Ureter (tissue), 1 donor: Measurements from ENCODE around the gene ST6GAL2. TPM values are rescaled to one million over a fixed set of nuclear protein-coding genes. Genes with fewer than 3 reads are reported as not detected.

ENCODE experiments used
- DNase-seq: peaks from one replicate; pipeline ENCODE4 v3.0.0-alpha.2; 2020; ENCODE audit warnings: low spot score
- total RNA-seq: library from RNA; stranded (reverse); gene quantifications from one replicate; pipeline ENCODE4 v1.2.4, GENCODE V29; 2023
- donor health status: DM: yes; HTN: yes; CAD: no.

ST6GAL2 gene
- total RNA-seq, 1 donor from 2014 or later: 1.4 TPM

DNA sequence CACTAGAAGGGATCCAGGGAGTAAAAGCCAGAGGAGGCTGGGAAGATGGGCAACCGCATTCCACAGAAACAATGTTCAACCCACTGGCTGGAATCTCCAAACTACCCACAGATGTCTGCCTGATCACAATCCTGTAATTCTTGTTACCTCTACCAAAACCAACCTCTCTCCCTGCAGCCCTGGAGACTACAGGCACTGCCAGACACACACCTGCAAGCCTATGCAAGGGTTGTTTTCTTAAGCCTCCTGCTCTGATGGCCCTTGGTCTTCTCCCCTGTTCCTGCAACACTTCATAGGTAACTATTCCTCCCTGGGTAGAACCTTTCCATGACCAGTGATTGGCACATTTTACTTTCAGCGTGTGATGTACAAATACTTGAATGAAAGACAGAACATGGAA is 21.9 kb downstream of the ST6GAL2 start:
- DNase-seq: no peak

DNA sequence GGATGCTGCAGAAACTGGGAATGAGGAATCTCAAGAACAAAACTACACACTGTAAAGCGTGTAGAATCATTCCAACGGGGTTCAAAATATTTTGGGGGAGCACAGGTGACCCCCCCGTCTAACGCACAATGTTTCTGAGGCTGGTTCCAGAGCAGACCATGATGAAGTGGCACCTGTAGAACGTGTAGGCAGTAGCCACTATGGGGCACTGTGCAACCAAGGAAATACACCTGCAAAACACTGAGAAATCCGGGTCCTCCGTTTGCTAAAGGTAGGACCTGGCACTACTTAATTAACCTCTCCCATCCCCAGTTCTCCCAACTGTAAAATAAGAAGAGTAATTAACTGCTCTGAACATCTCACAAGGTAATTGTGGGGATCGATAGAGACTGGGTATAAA is 22.6 kb downstream of the ST6GAL2 start:
- no peak for DNase-seq

DNA sequence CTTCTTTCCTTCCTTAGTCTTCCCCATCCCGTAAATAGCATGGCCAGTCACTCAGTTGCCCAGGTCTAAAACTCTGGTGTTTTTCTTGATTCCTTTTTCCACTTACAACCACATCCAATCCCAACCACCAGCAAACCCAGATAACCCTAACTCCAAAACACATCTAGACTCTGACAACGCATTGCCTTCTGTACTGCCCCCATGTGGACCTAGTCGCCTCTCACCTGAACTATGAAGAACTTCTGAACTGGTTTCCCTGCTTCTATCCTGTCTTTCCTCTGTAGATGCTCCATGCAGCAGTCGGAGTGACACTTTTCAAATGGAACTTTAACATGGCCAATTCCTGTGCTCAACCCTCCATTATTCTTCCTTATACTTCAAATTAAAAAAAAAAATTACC is 26.5 kb downstream of the ST6GAL2 start:
- no peak for DNase-seq

DNA sequence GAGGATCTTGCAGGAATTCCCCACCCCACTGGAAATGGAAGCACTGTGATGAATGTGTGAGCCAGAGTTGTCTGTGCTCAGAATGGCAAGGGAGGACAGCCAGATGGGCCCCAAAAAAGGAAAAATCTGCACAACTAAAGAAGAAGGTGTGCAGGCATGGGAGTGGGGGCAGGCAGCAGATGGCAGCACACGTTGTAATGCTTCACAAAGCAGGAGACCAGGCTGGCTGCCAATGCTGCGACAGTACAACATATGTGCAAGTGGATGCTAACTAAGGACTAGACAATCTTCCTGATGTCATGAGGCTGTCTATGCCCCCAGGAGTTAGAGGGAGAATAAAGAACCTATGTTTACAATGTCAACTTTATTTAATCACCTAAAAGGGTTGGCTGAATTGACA is 27.2 kb downstream of the ST6GAL2 start:
- DNase-seq: no peak

DNA sequence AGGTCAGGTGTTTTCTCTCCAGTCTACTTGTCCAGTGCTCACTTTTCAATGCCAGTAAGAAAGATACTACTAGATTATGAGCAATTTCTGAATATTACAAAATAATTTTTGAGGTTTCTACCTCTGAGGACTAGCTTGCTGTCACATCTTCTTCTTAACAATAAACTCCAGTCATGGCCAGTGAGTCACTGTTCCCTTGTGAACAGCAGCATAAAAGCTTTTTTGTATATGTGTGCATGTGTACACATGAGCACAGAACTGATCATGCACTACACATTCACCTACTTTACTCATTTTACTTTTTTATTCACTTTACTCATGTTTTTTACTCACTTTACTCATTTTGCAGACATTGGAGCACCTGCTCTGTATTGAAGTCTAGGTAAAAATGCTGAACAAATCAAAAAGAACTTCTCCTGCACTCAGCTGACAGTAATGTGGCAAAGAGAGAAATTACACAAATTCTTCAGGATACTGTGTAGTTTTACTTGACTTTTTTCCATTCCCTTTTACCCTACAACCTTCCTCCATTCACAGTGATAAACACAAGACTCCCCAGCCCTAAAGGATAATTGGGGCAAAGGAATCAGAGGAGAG is 28.0 kb downstream of the ST6GAL2 start:
- no peak for DNase-seq

DNA sequence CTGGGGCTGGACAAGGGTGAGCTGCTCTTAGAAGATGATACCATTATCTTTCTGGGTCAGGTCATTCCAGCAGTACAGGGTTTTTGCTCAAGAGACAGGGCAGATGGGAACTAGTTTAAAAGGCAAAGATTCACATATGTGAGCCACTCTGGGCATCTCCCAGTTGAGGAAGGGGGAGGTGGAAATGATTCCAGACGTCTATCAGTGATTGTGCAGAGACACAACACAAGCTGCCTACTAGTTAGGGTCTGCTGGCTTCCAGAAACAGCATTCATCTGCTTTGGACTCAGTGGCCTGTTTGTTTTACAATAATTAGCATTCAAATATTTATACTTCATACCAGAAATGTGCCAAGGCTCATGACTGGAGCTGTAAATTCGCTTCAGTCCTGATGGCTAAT is 32.3 kb downstream of the ST6GAL2 start:
- no peak for DNase-seq

DNA sequence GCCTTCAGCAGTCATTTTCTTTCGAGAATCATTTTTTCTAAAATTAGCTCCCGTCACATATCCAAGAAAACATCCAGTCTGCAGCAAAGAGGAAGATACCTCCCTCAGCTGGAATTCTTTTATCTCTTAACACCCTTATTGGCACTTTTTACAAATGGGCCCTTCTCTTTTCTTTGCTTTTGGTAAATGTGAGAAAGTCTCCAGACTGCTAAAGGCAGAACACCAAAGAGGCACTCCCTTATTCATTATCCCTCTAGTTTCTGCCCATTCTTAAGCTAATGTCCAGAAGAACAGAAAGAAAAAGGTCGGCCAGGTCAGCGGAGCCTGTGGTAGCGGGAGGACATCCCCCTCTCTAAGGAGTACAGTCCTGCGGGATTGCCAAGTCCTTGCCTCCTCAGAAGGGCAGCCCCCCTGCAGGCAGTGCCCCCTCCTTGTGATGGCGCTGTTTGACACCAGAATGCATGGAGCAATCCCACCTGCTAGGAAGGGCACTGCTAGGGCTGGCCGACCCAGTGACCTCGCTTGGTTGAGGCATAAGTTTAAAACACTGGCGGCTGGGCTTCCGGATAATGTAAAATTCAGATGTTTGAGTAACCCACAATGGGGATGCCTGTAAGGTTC is 34.0 kb downstream of the ST6GAL2 start:
- DNase-seq: no peak

DNA sequence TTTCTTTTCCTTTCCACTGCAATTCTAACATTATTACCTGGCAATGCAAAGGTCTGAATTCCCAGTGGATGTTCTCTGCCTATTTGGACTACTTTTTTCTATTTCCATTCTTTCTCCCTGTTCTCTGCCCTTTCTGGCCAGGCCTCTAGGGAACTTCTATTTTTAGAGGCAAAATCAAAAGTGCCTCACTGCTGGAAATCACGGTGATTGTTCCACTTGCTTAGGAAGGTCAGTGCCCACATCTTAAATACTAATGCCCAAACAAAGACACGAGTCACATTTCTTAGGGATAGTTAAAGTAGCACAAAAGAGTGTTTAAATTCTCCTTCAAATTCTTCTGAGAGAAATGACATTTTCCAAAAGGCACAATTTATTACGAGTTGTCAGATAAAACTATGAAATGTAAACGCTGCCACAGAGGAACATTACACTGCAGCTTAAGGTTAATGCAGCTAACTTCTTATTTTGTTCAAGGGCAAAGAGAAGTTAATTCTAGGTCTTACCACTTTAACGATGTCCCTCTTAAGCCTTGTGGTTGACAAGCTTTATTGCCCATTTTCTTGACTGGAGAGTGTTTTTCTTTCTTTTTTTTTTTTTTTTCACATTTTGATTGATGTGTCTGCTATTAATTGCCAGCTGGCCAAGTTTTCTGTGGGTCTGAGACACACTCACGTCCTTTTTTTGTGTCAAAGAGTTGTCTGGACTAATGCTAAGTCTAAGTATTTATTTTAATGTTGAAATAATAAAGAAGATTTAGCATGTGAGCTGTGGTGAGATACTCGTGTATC is 34.7 kb downstream of the ST6GAL2 start:
- no peak for DNase-seq

DNA sequence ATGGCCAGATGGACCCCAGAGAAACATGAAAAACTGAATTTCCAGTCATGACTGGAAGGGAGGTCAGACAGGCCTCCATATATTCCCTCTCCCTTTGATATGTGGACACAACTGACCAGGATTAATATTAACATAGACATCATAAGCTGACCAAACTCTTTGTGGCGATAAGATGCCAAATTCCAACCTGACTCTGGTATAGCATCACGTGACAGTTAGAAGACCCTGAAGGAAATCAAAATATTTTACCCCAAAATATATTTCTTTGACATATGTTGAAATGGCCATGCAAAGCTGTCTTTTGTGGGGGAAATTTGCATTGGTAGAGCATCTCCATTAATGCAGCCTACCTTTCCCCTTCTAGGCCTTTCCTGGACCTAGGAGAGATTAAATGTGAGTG is 36.7 kb downstream of the ST6GAL2 start:
- DNase-seq: no peak

DNA sequence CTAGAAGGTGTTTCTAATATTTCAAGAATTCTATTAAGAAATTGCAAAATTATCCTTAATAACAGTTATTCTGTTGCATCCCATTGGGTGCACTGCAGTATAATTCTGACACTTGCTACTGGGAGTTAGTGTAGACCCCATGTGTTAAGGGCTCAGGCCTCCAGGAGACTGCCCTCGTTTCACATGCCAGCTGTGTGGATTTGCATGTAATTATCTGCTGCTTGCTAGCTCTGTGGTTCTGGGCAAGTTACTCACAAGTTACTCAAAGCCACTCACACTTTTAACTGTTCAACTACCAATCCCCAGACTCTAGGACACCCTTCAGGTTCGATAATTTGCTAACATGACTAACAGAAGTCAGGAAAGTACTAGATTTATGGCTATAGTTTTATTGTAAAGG is 38.6 kb downstream of the ST6GAL2 start:
- no peak for DNase-seq

DNA sequence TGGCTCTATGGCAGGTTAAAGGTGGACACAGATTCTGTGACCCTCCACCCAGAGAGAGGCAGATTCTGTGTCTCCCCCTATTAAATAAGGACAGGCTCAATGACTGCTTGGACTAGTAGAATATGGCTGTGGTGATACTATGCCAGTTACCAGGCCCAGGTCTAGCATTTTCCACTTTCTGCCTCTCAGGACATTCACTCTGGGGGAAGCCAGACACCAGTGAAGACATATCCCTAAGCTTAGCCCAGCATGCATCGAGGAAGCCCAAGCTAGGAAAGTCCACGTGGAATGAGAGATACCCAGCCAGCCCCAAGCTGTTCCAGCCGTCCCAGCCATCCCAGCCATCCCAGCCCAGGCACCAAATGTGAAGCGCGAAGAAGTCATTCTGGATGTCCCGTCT is 40.3 kb downstream of the ST6GAL2 start:
- DNase-seq: no peak

DNA sequence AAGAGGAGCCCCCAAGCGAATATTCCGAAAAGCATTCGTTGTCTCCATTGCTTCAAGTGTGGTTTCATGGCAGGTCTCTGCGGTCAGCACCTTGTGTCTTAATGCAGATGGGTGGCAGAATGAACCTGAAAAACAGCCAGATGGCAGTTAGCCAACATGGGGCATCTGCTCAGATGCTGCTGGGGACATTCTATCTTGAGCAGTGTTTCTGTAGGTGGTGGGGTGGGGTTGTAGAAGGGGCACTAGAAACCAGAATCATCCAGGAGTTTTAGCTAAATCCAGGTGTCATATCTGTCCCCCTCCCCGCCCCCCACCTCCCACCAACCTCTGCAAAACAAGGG is 42.1 kb downstream of the ST6GAL2 start:
- DNase-seq: no peak

DNA sequence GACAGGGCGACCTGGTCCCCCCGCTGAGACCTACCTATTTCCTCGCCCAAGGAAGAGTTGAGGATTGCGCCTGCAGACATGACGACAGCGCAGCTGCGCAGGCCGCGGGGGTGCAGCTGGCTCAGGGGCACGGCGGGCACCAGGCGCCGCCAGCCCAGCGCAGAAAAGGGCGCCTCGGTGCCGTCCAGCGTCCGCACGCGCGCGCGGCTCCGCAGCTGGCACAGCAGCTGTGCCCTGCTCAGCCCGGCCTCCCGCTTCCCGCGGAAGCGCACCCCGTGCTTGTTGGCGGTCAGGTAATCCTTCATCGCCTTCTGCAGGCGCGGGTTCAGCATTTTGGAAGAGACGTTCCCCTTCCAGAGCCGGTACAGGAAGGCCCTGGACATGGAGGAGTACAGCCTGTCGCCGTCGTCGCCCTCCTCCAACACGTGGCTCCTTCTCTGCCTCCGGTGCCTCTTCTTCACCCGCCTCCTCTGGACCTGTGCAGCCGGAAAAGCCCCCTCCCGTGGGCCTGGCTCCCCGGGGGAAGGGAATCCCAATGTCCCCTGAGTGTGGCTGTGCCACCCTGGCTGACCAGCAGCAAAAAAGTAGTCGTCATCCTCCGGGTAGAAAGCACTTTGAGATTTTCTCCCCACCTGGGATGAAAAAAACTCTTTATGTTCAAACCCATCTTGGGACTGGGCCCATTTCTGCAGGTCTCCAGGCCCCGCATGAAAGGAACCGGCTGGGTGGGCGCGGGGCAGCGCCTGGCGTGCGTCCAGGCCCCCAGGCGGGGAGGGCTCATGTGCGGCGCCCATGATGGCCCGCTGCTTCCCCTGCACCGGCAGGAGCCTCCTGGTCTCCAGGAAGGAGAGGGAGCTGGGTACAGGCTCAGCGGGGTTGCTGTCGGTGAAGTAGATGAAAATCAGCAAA is 42.7 kb downstream of the ST6GAL2 start:
- DNase-seq: no peak

DNA sequence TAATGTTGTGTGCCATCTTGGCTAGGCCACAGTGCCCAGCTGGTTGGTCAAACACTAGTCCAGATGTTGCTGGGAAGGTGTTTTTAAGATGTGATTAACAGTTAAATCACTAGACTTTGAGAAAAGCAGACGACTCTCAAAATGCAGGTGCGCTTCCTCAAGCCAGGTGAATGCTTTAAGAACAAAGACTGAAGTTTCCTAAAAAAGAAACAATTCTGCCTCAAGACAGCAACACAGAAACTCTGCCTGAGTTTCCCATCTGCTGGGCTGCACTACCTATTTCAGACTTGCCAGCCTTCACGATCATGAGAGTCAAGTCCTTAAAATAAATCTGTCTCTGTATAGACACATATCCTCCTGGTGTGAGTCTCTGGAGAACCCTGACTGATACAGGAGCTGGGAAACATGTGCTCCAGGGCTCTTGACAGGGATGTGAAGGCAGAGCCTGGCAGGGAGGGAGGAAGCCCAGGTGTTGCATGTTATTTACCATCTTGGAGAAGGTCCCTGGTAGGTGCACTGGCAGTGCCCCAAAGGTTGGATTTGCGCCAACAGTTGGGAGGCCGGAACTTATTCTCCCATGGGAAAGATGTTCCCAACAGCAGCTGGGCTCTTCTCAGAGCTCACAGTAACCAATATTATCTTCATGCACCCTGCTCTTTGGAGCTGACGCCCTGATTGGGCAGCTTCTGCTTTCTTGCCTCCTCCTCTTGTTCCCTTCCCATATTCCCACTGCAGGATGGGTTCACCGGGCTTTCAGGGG is 43.9 kb downstream of the ST6GAL2 start:
- DNase-seq: no peak

DNA sequence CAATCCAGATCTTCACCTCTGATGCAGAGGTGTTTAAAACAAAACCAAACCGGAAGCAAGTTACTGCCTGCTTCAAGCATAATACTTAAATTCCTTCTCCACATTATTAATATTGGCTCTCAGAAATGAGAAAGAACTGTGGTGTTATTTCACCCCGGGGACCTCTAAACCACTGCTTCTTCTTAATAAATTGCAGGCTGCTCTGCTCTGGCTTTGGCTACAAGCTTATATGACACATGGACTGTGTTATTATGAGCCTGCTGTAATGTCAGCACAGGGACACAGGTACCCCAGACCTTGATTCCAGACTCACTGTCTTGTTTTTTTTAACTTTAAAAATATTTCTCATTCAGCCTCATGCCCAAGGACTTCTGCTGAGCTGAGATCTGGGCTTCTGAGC is 45.1 kb downstream of the ST6GAL2 start:
- DNase-seq: no peak

DNA sequence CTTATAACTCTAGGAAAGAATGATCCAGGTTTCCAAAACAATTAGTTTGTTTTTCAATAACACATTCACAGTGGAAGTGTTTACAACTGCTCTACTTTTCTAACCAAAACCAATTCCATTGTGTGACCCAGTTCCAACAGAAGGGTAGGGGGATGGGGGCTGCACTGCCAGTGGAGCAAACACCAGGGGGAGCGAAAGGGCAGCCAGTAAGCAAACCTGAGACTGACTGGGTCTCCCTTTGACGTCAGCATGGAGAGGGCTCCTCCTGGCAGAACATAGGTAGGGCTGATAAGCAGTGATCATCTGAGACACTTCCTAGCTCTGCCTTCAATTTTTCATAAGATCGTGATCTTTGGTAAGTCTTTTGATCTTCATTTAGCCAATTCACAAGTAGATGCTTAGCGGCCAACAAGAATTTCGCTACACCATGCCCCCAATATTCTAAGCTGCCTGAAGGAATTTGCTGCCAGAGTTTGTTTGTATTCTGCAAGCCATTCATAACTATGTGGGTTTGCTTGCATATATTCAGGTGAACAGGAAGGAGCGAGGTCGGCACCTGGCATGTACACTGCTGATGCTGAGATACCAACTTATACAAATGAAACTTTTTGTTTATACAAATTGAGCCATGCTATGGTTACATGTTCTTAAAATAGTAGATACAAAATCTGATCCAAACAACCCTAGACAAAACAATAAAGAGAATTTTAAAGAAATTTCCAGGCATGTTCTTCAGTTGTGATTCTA is 45.9 kb downstream of the ST6GAL2 start:
- no peak for DNase-seq

DNA sequence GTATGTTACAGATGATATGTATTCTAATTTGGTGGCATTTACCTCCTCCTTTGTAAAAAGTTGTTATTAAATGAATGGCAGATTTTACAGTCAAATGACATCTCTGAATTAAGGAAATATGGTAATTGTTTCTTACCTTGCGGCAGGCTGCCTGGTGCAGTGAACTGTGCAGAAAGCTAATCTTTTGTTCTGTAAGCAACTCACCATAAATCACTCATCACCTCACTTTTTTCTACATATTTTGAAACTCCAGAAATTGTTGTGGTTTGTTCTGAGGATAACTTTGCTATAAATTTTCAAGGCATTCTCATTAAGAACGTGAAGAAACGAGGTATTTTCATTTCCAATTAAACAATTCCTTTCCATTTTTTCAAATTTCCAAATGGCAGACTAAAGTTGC is 52.7 kb downstream of the ST6GAL2 start:
- no peak for DNase-seq

DNA sequence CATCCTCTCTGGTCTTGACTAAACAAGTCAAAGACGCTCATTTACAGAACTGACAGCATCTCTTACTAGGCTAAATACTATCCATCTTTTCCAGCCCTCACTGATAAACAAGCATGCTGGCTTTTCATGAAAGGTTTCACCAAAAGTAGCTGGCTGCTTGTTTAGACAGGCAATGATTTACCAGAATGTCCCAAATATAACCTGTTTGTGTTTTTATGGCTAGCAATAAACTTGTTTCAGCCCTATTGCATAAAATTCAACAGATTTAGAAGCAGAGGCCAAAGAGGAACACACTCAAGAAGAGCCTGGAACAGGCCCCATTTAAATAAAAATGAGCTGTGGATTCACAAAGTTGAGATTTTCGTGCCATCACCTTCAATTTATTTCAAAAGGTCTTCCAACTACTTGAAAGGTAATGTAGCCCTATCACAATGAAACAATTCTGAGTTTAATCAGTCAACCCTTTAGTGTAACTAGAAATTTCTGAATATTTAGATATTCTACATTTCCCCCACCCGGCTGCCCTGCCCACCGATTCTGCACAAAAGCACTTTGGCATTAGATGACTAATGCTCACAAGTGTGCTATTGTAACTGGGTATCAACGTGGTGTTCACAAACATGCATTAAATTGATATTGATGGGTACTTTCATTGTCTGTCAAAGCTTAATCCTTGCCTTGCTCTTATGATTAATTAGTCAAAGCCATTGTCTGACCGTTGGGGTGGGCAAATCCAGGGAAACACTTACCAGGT is 54.0 kb downstream of the ST6GAL2 start:
- DNase-seq: no peak

DNA sequence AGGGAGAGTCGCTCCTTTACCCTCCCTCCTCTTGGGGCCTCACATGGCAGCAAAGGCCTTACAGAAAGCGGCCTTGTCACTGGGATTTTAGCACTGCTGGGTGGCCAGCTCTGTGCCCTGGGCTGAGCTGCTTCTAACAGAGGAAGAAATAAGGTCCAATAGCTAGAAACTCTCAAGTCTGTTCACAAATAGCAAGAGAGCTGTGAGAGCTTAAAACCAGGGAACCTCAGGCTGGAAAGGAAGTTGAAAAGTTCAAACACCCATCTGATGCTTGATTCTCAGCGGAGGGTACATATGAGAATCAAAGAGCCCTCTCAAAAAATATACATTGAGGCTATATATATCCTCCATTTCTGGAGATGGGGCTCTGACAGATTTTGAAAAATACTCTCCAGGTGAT is 54.7 kb downstream of the ST6GAL2 start:
- DNase-seq: no peak

DNA sequence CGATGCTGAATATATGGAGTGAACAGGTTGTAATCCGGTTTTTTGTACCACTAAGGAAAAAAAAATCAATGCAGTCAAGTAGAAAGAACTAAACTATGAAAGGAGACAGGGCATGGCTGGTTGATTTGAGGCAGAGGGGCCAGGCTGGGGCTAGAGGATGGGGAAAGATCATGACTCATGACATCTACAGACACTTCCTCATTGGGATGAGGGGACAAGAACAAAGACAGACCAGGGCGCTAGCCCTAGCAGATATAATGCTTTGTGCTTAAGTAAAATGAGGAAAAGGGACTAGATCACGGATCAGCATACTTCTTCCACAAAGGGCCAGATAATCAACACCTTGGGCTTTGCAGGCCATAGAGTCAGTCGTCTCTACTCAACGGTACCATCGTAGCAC is 55.8 kb downstream of the ST6GAL2 start:
- DNase-seq: no peak
